Lower leg skin (tissue), 3 donors: ENCODE data around the gene MAPK8.

ENCODE experiments used
- POLR2A ChIP-seq, 2 donors: fragments of 450-650 bp; IDR thresholded peaks; one replicate each; pipeline ENCODE4 v1.6.1; 2016 to 2017; ENCODE audit warnings: antibody characterized with exemption in 2 of 2, mild to moderate bottlenecking in 1 of 2, moderate library complexity in 1 of 2
- TF ChIP-seq, protein P1 (sequence below), 3 donors: fragments of 450-650 bp; IDR thresholded peaks; one replicate each; pipeline ENCODE4 v1.5.1; 2016; ENCODE audit warnings: antibody characterized with exemption in 3 of 3, mild to moderate bottlenecking in 3 of 3, moderate library complexity in 2 of 3

DNA sequence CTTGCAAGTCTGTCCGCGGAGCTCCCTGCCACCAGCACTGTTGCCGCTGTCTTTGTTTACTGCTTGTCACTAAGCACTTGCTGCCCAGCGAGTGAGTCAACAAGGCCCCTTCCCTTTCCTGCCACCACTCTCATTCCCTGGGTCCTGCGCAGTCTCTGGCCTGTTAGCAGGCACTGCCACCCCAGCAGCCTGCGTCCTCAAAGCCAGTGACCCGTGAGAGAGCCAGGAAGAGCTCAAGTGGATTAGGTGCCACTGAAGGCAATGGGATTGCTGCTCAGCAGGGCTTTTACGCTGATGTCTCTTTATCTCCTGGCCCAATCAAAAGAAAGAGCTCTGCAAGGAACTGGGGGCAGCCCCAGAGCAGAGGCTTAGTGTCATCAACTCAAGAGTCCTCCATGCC is 31.8 kb upstream of the MAPK8 start, which contains the start of gene FRMPD2:
- TF ChIP-seq, protein P1, sequence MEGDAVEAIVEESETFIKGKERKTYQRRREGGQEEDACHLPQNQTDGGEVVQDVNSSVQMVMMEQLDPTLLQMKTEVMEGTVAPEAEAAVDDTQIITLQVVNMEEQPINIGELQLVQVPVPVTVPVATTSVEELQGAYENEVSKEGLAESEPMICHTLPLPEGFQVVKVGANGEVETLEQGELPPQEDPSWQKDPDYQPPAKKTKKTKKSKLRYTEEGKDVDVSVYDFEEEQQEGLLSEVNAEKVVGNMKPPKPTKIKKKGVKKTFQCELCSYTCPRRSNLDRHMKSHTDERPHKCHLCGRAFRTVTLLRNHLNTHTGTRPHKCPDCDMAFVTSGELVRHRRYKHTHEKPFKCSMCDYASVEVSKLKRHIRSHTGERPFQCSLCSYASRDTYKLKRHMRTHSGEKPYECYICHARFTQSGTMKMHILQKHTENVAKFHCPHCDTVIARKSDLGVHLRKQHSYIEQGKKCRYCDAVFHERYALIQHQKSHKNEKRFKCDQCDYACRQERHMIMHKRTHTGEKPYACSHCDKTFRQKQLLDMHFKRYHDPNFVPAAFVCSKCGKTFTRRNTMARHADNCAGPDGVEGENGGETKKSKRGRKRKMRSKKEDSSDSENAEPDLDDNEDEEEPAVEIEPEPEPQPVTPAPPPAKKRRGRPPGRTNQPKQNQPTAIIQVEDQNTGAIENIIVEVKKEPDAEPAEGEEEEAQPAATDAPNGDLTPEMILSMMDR (IDR thresholded peaks at IDR 0.05), result no peak
- TF ChIP-seq POLR2A (IDR thresholded peaks at IDR 0.05), result no peak
